ENCODE results near the gene PLCB4.

GRCh38 chr20:9100691-9101090, 31.8 kb downstream of the PLCB4 start:
- no peak for TF ChIP-seq CTCF (conservative IDR thresholded peaks at IDR 0.05; ENCODE audit: low read length)
- no peak for TF ChIP-seq EZH2phosphoT487 (IDR thresholded peaks at IDR 0.05; ENCODE audit: borderline replicate concordance, low read depth, low read length)

All from OCI-LY7 (cell line).